ENCODE measurements around the gene NTSR2.

The NTSR2 gene

GRCh38 chr2:11633923-11634478 is 36.0 kb downstream of the NTSR2 start:
- TF ChIP-seq, protein P1, sequence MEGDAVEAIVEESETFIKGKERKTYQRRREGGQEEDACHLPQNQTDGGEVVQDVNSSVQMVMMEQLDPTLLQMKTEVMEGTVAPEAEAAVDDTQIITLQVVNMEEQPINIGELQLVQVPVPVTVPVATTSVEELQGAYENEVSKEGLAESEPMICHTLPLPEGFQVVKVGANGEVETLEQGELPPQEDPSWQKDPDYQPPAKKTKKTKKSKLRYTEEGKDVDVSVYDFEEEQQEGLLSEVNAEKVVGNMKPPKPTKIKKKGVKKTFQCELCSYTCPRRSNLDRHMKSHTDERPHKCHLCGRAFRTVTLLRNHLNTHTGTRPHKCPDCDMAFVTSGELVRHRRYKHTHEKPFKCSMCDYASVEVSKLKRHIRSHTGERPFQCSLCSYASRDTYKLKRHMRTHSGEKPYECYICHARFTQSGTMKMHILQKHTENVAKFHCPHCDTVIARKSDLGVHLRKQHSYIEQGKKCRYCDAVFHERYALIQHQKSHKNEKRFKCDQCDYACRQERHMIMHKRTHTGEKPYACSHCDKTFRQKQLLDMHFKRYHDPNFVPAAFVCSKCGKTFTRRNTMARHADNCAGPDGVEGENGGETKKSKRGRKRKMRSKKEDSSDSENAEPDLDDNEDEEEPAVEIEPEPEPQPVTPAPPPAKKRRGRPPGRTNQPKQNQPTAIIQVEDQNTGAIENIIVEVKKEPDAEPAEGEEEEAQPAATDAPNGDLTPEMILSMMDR (IDR thresholded peaks at IDR 0.05; ENCODE audit: low read depth, low read length): no peak
- Histone ChIP-seq H3K36me3 (peaks cover 2% of the 10 kb centered on the region), H3K27ac (no peak overlapping the region), H3K27me3 (ENCODE audit: insufficient read depth, low read depth, severe bottlenecking) (no peaks in the 10 kb centered on the region), H3K9me3 (ENCODE audit: severe bottlenecking) (peaks cover 3% of the 10 kb centered on the region), H3K4me3 (ENCODE audit: low read depth, low read length) (no peak overlapping the region)
- no peak for DNase-seq

GRCh38 chr2:11631462-11631861 is 38.5 kb downstream of the NTSR2 start:
- no peak for DNase-seq
- TF ChIP-seq, protein P1 (IDR thresholded peaks at IDR 0.05; ENCODE audit: low read depth, low read length): no peak
- Histone ChIP-seq H3K9me3 (ENCODE audit: severe bottlenecking) (peaks cover 7% of the 10 kb centered on the region), H3K27ac (no peak overlapping the region), H3K4me3 (ENCODE audit: low read depth, low read length) (no peak overlapping the region), H3K27me3 (ENCODE audit: insufficient read depth, low read depth, severe bottlenecking) (no peaks in the 10 kb centered on the region), H3K36me3 (peaks cover 2% of the 10 kb centered on the region)

GRCh38 chr2:11630855-11631254 is 39.1 kb downstream of the NTSR2 start:
- Histone ChIP-seq H3K27me3 (ENCODE audit: insufficient read depth, low read depth, severe bottlenecking) (no peaks in the 10 kb centered on the region), H3K4me3 (ENCODE audit: low read depth, low read length) (no peak overlapping the region), H3K27ac (no peak overlapping the region), H3K36me3 (peaks cover 2% of the 10 kb centered on the region), H3K9me3 (ENCODE audit: severe bottlenecking) (peaks cover 7% of the 10 kb centered on the region)
- TF ChIP-seq, protein P1 (IDR thresholded peaks at IDR 0.05; ENCODE audit: low read depth, low read length): no peak
- DNase-seq: no peak

GRCh38 chr2:11629851-11630250 is 40.1 kb downstream of the NTSR2 start:
- Histone ChIP-seq H3K9me3 (ENCODE audit: severe bottlenecking) (peaks cover 7% of the 10 kb centered on the region), H3K27me3 (ENCODE audit: insufficient read depth, low read depth, severe bottlenecking) (no peaks in the 10 kb centered on the region), H3K36me3 (peaks cover 2% of the 10 kb centered on the region), H3K4me3 (ENCODE audit: low read depth, low read length) (no peak overlapping the region), H3K27ac (no peak overlapping the region)
- no peak for DNase-seq
- TF ChIP-seq, protein P1 (IDR thresholded peaks at IDR 0.05; ENCODE audit: low read depth, low read length): no peak

DNA sequence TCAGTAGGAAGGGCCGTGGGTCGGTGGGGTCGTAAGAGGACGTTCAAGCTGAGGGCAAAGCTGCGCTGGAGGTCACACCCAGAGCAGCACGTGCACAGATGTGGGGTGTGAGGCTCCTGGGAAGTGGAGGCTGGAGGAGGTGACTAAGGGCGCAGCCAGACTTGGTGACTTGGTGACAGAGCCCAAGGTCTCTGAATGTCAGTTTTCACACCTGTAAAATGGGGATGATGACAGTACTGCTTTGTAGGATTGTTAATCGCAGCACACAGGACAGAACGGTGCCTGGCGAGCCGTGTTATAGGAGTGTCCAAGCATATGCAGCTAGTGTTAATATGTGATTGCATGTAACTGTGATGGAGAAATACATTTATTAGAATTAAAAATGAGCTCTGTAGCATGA is 40.8 kb downstream of the NTSR2 start:
- no peak overlapping the region for H3K4me3 ChIP-seq (ENCODE audit: low read depth, low read length)
- TF ChIP-seq, protein P1 (IDR thresholded peaks at IDR 0.05; ENCODE audit: low read depth, low read length): no peak
- H3K27me3 ChIP-seq (ENCODE audit: insufficient read depth, low read depth, severe bottlenecking): no peaks in the 10 kb centered on the region

GRCh38 chr2:11628675-11629074 is 41.3 kb downstream of the NTSR2 start:
- Histone ChIP-seq H3K36me3 (peaks cover 2% of the 10 kb centered on the region), H3K27me3 (ENCODE audit: insufficient read depth, low read depth, severe bottlenecking) (no peaks in the 10 kb centered on the region), H3K27ac (no peak overlapping the region), H3K9me3 (ENCODE audit: severe bottlenecking) (peaks cover 7% of the 10 kb centered on the region), H3K4me3 (ENCODE audit: low read depth, low read length) (no peak overlapping the region)
- no peak for DNase-seq
- TF ChIP-seq, protein P1 (IDR thresholded peaks at IDR 0.05; ENCODE audit: low read depth, low read length): no peak

More for the DNA sequence above, 40.8 kb downstream of the NTSR2 start:
- Histone ChIP-seq H3K27ac (no peak overlapping the region), H3K36me3 (peaks cover 2% of the 10 kb centered on the region), H3K9me3 (ENCODE audit: severe bottlenecking) (peaks cover 7% of the 10 kb centered on the region)
- DNase-seq: no peak
